GM23338 (cell line): ENCODE results near the gene BLZF1. TPM values are rescaled to one million over a fixed set of nuclear protein-coding genes. Genes with fewer than 3 reads are reported as not detected.

Source experiments
- ATAC-seq: fragments of 200-7000 bp; cut with Tn5 transposase; 3 replicates; pipeline ENCODE4 v1.9.1; 2020
- DNase-seq: peaks from one replicate; pipeline ENCODE4 v3.0.0-alpha.2; 2015; ENCODE audit warnings: low spot score
- H2AFZ ChIP-seq: fragments of 200-600 bp; sonication (generic); 2 replicates; pipeline ENCODE4 v1.8.0; 2016; ENCODE audit warnings: antibody characterized with exemption, mild to moderate bottlenecking, moderate library complexity
- H3F3A ChIP-seq: fragments of 200-600 bp; sonication (generic); replicated peaks from 2 replicates; pipeline ENCODE4 v1.8.0; 2017; ENCODE audit warnings: antibody characterized with exemption, mixed run types, low read depth
- H3K27ac ChIP-seq: fragments of 200-600 bp; sonication (generic); 2 replicates; pipeline ENCODE4 v1.6.1; 2016; ENCODE audit warnings: low read depth
- H3K27me3 ChIP-seq: fragments of 200-600 bp; sonication (generic); 2 replicates; pipeline ENCODE4 v1.8.0; 2016; ENCODE audit warnings: mild to moderate bottlenecking, mixed run types, moderate library complexity; ENCODE audit not compliant: insufficient read depth
- H3K36me3 ChIP-seq: fragments of 200-600 bp; sonication (generic); 2 replicates; pipeline ENCODE4 v1.8.0; 2016; ENCODE audit warnings: mild to moderate bottlenecking; ENCODE audit not compliant: insufficient read depth
- H3K4me1 ChIP-seq: fragments of 200-600 bp; sonication (generic); 2 replicates; pipeline ENCODE4 v1.8.0; 2016; ENCODE audit warnings: mild to moderate bottlenecking, moderate library complexity; ENCODE audit not compliant: insufficient read depth
- H3K4me2 ChIP-seq: fragments of 200-600 bp; sonication (generic); 2 replicates; pipeline ENCODE4 v1.7.1; 2017; ENCODE audit warnings: mixed run types
- H3K4me3 ChIP-seq: fragments of 200-600 bp; sonication (generic); 2 replicates; pipeline ENCODE4 v1.6.1; 2016; ENCODE audit warnings: mixed run types
- H3K79me2 ChIP-seq: fragments of 200-600 bp; sonication (generic); replicated peaks from 2 replicates; pipeline ENCODE4 v1.8.0; 2017; ENCODE audit warnings: mild to moderate bottlenecking; ENCODE audit not compliant: insufficient read depth
- H3K9me2 ChIP-seq: fragments of 200-600 bp; sonication (generic); 2 replicates; pipeline ENCODE4 v1.8.0; 2017; ENCODE audit not compliant: insufficient read depth
- H4K20me1 ChIP-seq: fragments of 200-600 bp; sonication (generic); replicated peaks from 2 replicates; pipeline ENCODE4 v1.8.0; 2017; ENCODE audit warnings: mild to moderate bottlenecking; ENCODE audit not compliant: insufficient read depth
- H3K27ac Mint-ChIP-seq: 2 replicates; pipeline ENCODE4 v1.8.0; 2020; ENCODE audit warnings: inconsistent platforms, mild to moderate bottlenecking, moderate library complexity, mixed read lengths
- H3K27me3 Mint-ChIP-seq: 3 replicates; pipeline ENCODE4 v1.8.0; 2022; ENCODE audit warnings: low read depth, mild to moderate bottlenecking, moderate library complexity, mixed read lengths, inconsistent platforms; ENCODE audit not compliant: insufficient read depth, poor library complexity
- H3K36me3 Mint-ChIP-seq: 3 replicates; pipeline ENCODE4 v1.8.0; 2021; ENCODE audit warnings: low read depth, mild to moderate bottlenecking, inconsistent platforms, moderate library complexity, mixed read lengths
- H3K4me1 Mint-ChIP-seq: 3 replicates; pipeline ENCODE4 v1.8.0; 2020; ENCODE audit warnings: mild to moderate bottlenecking, inconsistent platforms, mixed read lengths
- H3K4me3 Mint-ChIP-seq: 3 replicates; pipeline ENCODE4 v1.8.0; 2021; ENCODE audit warnings: moderate library complexity, mild to moderate bottlenecking, inconsistent platforms, mixed read lengths
- H3K9me3 Mint-ChIP-seq: 3 replicates; pipeline ENCODE4 v1.8.0; 2020; ENCODE audit warnings: moderate library complexity, mild to moderate bottlenecking, inconsistent platforms, mixed read lengths
- CREB1 ChIP-seq: fragments of 250-450 bp; sonication (Bioruptor Pico); IDR thresholded peaks from 2 replicates; pipeline ENCODE4 v1.5.0; 2020; ENCODE audit warnings: low read depth, mild to moderate bottlenecking, moderate library complexity
- EZH2 ChIP-seq: fragments of 200-600 bp; sonication (generic); IDR thresholded peaks from one replicate; pipeline ENCODE4 v1.8.0; 2017; ENCODE audit warnings: antibody characterized with exemption, mild to moderate bottlenecking, low read depth; ENCODE audit not compliant: unreplicated experiment
- EZH2phosphoT487 ChIP-seq: fragments of 200-600 bp; sonication (generic); IDR thresholded peaks from one replicate; pipeline ENCODE4 v1.8.1; 2018; ENCODE audit warnings: antibody characterized with exemption; ENCODE audit not compliant: unreplicated experiment
- POLR2AphosphoS5 ChIP-seq: IDR thresholded peaks from 2 replicates; pipeline ENCODE4 v1.6.1; 2016; ENCODE audit warnings: antibody characterized with exemption, low read depth
- ZNF114 ChIP-seq: fragments of 250-450 bp; sonication (Bioruptor Pico); IDR thresholded peaks from 2 replicates; pipeline ENCODE4 v1.5.0; 2020; ENCODE audit warnings: mild to moderate bottlenecking, moderate library complexity
- long read RNA-seq: library from polyadenylated mRNA; unstranded; transcript quantifications from one replicate; pipeline ENCODE4 v2.0.0, GENCODE V29; 2020; ENCODE audit not compliant: unreplicated experiment
- polyA plus RNA-seq: library from polyadenylated mRNA; unstranded; fragments of >200 nt; fragmentation: Nextera tagmentation; extraction: Ambion mirVana; gene quantifications from 2 replicates; pipeline ENCODE4 v1.2.1, GENCODE V29; 2016
- total RNA-seq: library from RNA; depleted of rRNA; stranded (reverse); fragments of >200 nt; shearing (Covaris generic); gene quantifications from 2 replicates; pipeline ENCODE4 v1.2.3, GENCODE V29; 2014; rRNA removed
- TF ChIP-seq, protein P1 (sequence below): IDR thresholded peaks from one replicate; pipeline ENCODE4 v1.6.1; 2018; ENCODE audit warnings: antibody characterized with exemption; ENCODE audit not compliant: unreplicated experiment
- TF ChIP-seq, protein P2 (sequence below): IDR thresholded peaks from 2 replicates; pipeline ENCODE4 v1.6.1; 2016; ENCODE audit warnings: antibody characterized with exemption

Gene BLZF1, protein sequence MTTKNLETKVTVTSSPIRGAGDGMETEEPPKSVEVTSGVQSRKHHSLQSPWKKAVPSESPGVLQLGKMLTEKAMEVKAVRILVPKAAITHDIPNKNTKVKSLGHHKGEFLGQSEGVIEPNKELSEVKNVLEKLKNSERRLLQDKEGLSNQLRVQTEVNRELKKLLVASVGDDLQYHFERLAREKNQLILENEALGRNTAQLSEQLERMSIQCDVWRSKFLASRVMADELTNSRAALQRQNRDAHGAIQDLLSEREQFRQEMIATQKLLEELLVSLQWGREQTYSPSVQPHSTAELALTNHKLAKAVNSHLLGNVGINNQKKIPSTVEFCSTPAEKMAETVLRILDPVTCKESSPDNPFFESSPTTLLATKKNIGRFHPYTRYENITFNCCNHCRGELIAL
- 12.4 and 14.5 TPM in 2 replicates for total RNA-seq
- polyA plus RNA-seq = 6.3 and 9.5 TPM in 2 replicates
- long read RNA-seq, partial matches to known transcripts = 1 of 2 reads
- long read RNA-seq, other reads (novel, unspliced or antisense) = 0 of 2 reads

DNA sequence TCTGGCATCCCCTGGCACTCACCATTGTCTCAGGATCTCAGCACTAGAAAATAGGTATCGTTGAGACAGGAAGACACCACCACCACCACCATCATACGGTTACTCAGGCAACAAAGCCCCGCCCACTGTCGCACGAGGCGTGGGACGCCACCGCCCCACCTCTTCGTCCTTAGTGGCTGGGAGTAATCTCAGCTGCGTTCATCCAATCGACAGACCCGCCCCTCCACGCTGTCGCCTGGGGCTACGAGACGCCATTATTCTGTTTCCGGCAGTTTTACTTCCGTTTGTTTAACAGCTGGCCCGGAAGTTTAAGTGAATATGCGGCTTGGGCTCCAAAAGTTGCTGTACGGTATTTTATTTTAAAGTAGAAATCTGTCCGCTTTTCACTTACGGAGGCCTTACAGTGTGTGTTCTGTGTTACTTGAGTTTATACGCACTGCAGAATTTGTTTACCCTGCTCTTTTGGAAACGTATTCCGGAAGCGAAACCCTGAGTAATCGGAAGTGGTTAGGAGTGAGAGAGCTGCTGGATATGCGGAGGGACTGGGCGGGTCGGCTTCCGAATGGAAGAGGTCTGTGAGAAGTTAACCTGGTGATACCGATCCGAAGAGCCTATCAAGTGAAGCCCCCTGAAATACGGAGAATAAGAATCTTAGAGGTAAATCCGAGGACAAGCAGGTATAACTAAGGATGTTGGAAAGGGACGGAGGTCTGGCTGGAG is at the start of gene BLZF1, which contains the start of gene NME7:
BLZF1 (plus strand) TSS at position 510 of the 720 bp plus-strand sequence. CDS start 1,328 bp downstream, outside the sequence.
NME7 (minus strand) TSS at position 112 of the 720 bp plus-strand sequence; CDS start at position 25, 87 bp downstream.
- Histone ChIP-seq H4K20me1 (no peaks in the 10 kb centered on the region), H3K79me2 (peaks cover 42% of the 10 kb centered on the region), H3K9me2 (no peaks in the 10 kb centered on the region), H3K4me2 (peak within 1 kb of the TSS; percentile 95), H3F3A (no peaks in the 10 kb centered on the region), H2AFZ (peak within 1 kb of the TSS; percentile 63), H3K27me3 (no peaks in the 10 kb centered on the region), H3K4me3 (peak within 1 kb of the TSS; percentile 60), H3K36me3 (peaks cover 4% of the 10 kb centered on the region; the same call in 1 of the 2 replicates), H3K4me1 (peaks cover 18% of the 10 kb centered on the region), H3K27ac (no peak within 1 kb of the TSS)
- Mint-ChIP-seq H3K27me3 (no peaks in the 10 kb centered on the region), H3K9me3 (no peaks in the 10 kb centered on the region; the same call in 2 of the 3 replicates), H3K4me3 (no peak within 1 kb of the TSS), H3K36me3 (peaks cover 6% of the 10 kb centered on the region; the same call in 2 of the 3 replicates), H3K4me1 (no peaks in the 10 kb centered on the region), H3K27ac (no peak within 1 kb of the TSS)
- peak; percentile 44; the same call in 1 of the 2 replicates for TF ChIP-seq POLR2AphosphoS5
- TF ChIP-seq, protein P1, sequence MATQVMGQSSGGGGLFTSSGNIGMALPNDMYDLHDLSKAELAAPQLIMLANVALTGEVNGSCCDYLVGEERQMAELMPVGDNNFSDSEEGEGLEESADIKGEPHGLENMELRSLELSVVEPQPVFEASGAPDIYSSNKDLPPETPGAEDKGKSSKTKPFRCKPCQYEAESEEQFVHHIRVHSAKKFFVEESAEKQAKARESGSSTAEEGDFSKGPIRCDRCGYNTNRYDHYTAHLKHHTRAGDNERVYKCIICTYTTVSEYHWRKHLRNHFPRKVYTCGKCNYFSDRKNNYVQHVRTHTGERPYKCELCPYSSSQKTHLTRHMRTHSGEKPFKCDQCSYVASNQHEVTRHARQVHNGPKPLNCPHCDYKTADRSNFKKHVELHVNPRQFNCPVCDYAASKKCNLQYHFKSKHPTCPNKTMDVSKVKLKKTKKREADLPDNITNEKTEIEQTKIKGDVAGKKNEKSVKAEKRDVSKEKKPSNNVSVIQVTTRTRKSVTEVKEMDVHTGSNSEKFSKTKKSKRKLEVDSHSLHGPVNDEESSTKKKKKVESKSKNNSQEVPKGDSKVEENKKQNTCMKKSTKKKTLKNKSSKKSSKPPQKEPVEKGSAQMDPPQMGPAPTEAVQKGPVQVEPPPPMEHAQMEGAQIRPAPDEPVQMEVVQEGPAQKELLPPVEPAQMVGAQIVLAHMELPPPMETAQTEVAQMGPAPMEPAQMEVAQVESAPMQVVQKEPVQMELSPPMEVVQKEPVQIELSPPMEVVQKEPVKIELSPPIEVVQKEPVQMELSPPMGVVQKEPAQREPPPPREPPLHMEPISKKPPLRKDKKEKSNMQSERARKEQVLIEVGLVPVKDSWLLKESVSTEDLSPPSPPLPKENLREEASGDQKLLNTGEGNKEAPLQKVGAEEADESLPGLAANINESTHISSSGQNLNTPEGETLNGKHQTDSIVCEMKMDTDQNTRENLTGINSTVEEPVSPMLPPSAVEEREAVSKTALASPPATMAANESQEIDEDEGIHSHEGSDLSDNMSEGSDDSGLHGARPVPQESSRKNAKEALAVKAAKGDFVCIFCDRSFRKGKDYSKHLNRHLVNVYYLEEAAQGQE = no peak
- TF ChIP-seq CREB1 (CRISPR knock-in tag) = peak; percentile 44
- TF ChIP-seq, protein P2, sequence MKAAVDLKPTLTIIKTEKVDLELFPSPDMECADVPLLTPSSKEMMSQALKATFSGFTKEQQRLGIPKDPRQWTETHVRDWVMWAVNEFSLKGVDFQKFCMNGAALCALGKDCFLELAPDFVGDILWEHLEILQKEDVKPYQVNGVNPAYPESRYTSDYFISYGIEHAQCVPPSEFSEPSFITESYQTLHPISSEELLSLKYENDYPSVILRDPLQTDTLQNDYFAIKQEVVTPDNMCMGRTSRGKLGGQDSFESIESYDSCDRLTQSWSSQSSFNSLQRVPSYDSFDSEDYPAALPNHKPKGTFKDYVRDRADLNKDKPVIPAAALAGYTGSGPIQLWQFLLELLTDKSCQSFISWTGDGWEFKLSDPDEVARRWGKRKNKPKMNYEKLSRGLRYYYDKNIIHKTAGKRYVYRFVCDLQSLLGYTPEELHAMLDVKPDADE = peak; percentile 67
- DNase-seq = peak; percentile 97
- ATAC-seq = peak; percentile 98

DNA sequence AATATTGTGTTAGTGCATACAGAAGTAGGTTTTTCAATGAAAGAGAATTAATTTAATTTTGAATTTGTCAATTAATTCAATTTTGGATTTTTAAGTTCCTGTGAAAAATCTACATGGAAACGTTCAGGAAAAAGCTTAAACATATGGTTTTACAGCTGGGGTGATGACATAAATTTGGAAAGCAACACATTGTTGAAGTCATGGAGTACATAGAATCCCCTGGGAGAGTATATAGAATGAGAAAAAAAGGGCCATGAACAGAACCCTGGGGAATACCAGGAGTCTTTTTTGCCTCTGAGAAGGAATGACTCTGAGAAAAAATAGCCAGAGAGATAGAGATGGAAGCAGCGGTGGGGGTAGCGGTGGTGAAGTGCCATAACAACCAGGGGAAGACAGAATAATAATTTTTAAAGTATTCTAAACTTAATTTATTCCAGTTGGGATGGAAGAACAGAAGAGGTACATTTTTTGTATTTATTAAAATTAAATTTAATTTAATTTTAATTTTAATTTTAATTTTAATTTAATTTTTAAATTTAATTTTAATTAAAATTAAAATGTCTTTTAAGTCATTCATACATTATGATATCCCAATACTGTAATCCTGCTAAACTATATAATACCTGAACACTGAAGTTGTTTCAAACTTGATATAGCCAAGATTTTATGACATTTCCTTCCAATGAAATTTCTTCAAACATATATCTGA is 49.3 kb upstream of the BLZF1 start:
- DNase-seq (no peak), ATAC-seq (no peak)
- H3K4me1 ChIP-seq = peaks cover 5% of the 10 kb centered on the region
- no peak overlapping the region for H3K4me2 ChIP-seq
- no peaks in the 10 kb centered on the region for H4K20me1 ChIP-seq
- H3K4me3 ChIP-seq = no peak overlapping the region
- peaks cover 11% of the 10 kb centered on the region; the same call in 2 of the 3 replicates for H3K4me1 Mint-ChIP-seq
- no peak overlapping the region for H3K27ac ChIP-seq
- no peaks in the 10 kb centered on the region for H3K9me3 Mint-ChIP-seq
- no peak overlapping the region for H2AFZ ChIP-seq
- no peaks in the 10 kb centered on the region for H3K27me3 ChIP-seq
- no peak overlapping the region for H3K4me3 Mint-ChIP-seq
- no peaks in the 10 kb centered on the region for H3F3A ChIP-seq
- H3K79me2 ChIP-seq = no peaks in the 10 kb centered on the region
- H3K36me3 Mint-ChIP-seq = no peaks in the 10 kb centered on the region
- H3K27me3 Mint-ChIP-seq = no peaks in the 10 kb centered on the region
- H3K27ac Mint-ChIP-seq = no peak overlapping the region
- H3K9me2 ChIP-seq = no peaks in the 10 kb centered on the region
- no peaks in the 10 kb centered on the region for H3K36me3 ChIP-seq
- no peak for TF ChIP-seq ZNF114
- no peak for TF ChIP-seq EZH2phosphoT487
- TF ChIP-seq EZH2 = no peak
